ENCODE results near the gene ZNF638.
"Not testable (repeated sequence)": the region's sequence is repeated elsewhere in the genome, so short reads cannot be mapped to it uniquely, and the experiment has no call there.

The ZNF638 gene

DNA sequence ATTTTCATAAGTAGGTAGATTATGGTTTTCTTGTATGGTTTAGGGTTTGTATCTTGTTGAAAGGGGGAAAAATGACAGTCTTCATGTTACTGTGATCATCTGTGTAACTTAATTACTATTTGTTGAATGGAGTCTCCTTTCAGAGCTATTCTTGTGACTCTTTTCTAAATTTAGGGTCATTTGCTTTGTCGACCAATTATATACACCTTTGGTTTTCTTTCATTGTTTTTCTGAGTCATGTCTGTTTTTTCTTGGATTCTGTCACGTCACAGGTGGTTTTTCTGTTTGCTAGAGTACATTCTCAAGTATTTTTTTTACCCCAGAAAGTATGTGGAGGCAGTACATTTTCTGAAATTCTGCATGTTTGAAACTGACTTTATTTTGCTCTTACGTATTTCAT lies 78.0 kb downstream of the ZNF638 start:
- no peak for DNase-seq

- no peak for DNase-seq
Observed at GRCh38 chr2:71410696-71411095, 79.1 kb downstream of the ZNF638 start.

DNA sequence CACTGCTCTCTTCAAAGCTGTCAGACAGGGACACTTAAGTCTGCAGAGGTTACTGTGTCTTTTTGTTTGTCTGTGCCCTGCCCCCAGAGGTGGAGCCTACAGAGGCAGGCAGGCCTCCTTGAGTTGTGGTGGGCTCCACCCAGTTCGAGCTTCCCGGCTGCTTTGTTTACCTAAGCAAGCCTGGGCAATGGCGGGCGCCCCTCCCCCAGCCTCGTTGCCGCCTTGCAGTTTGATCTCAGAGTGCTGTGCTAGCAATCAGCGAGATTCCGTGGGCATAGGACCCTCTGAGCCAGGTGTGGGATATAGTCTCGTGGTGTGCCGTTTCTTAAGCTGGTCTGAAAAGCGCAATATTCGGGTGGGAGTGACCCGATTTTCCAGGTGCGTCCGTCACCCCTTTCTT lies 85.3 kb downstream of the ZNF638 start:
- not testable (repeated sequence) for DNase-seq

DNA sequence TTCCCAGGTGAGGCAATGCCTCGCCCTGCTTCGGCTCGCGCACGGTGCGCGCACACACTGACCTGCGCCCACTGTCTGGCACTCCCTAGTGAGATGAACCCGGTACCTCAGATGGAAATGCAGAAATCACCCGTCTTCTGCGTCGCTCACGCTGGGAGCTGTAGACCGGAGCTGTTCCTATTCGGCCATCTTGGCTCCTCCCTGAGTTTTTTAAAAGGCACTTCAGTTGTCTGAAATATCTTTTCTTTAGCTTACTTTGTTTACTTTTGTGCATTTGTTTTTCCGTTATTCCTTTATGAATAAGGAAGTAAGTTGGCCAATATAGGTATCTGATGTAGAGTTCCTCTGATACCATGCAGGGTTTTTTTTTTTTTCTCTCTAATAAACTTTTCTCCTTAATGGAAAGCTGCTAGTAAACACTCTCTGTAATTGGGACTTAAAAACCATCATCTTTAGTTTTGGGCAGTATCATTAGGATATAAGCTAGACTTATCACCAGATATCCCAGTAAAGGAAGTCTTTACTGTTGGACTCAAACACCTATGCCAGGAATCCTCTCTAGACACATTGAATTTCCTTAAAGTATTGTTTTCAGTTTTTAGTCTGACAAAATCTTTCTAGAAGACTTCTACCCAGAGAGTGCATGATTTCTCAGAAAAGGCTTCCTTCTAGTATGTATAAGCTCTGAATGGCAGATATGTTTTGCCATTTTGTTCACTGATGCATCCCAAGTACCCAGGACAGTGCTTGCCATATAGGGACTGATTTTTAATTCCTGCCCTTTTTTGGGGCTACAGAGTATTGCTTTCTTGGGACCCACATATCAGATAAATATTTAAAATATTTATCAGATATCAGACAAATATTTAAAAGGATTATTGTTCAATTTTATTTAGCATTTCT lies 86.0 kb downstream of the ZNF638 start:
- no peak for DNase-seq

GRCh38 chr2:71419145-71419544 lies 87.6 kb downstream of the ZNF638 start:
- DNase-seq = no peak

GRCh38 chr2:71419976-71420375 lies 88.4 kb downstream of the ZNF638 start:
- DNase-seq = no peak

DNA sequence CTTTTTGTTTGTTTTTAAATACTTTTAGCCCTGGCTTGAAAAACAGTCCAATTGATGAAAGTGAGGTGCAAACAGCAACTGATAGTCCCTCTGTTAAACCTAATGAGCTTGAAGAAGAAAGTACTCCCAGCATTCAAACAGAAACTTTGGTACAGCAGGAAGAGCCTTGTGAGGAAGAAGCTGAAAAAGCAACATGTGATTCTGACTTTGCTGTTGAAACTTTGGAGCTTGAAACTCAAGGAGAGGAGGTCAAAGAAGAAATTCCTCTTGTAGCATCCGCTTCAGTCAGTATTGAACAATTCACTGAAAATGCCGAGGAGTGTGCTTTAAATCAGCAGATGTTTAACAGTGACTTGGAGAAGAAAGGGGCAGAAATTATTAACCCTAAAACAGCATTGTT lies 91.2 kb downstream of the ZNF638 start:
- no peak for DNase-seq

DNA sequence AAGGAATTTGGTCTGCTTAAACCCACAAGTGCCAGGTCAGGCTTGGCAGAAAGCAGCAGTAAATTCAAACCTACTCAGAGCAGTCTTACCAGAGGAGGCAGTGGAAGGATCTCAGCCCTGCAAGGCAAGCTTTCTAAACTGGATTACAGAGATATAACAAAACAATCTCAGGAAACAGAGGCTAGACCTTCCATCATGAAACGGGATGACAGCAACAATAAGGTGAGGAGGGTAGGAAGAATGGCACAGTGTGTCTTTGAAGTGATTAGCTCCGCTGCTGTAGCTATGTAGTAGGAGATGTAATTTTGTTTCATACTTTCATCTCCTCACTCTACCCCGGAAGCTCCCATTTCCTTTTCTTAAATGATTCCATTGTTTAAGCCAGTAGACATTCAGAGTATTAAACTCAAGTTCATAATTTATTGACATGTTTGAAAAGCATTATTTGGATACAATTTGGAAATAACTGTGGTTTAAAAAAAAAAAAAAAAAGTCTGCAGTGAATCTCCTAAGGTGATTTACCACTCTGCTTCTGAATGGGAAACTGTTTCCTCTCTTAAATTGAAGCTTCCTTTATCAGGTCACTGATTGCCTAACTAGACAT lies 92.3 kb downstream of the ZNF638 start:
- no peak for DNase-seq

DNA sequence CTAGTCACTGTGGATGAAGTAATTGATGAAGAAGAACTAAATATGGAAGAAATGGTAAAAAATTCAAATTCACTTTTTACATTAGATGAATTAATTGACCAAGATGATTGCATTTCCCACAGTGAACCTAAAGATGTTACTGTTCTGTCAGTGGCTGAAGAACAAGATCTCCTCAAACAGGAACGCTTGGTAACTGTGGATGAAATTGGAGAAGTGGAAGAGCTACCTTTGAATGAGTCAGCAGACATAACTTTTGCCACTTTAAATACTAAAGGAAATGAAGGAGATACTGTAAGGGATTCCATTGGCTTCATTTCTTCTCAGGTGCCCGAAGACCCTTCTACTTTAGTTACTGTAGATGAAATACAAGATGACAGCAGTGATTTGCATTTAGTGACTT lies 95.1 kb downstream of the ZNF638 start:
- DNase-seq = no peak

DNA sequence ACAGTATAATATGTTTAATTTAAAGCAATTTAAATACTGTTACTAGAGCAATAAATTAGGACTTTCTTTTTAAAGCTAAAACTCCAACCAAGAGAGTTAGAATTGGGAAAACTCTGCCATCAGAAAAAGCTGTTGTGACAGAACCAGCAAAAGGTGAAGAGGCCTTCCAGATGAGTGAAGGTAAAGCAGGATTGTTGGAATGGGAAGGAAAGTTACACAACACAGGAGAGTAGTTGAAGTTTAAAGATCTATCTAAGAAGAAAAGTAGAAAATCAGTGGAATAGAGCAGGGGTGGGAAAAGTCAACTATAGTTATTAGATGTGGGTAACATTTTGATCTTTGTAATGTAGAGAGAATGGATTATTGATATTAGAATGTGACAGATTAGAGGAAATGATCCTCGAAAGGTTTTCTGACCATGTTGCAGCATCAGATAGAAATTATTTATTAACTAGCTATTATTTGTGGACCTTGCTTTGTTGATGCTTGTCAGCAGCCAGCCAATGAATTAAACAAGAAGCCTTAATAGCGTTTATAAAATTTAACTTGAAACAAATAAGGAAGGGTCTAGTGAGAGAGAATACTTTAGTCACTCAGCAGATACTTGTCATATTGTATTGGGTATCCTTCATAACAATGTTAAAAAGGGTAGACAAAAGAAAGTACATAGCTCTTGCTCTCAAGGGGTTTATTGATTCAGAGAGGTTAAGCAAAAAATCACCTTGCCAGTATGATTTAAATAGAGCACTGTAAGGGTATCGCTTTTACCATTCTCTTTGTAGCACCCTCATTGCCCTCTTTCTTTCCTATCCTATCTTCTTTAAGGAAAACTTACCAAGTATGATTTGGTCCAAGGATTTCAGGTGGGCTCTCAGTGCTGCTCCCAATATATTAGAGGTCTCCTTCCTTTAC lies 97.1 kb downstream of the ZNF638 start:
- no peak for DNase-seq

- not testable (repeated sequence) for DNase-seq
Observed at GRCh38 chr2:71445142-71445541, 113.6 kb downstream of the ZNF638 start.

GRCh38 chr2:71446505-71446904 lies 114.9 kb downstream of the ZNF638 start:
- no peak for DNase-seq

GRCh38 chr2:71449343-71449742 lies 117.8 kb downstream of the ZNF638 start:
- no peak for DNase-seq

DNA sequence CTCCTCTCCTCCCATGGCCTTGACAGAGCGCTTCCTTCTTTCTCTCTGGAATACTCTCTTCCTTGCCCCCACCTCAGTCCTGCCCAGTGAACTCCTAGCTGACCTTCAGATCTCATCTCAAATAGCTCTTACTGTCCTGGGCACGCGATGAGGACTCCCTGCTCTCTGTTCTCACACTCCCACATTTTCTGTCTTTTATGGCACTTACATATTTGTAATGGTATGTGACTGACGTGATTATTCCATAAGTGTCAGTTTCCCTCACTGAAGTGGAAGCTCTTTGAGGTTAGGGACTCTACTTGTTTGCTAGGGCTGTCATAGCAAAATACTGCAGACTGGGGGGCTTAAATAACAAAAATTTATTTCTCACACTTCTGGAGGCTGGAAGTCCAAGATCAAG lies 120.1 kb downstream of the ZNF638 start:
- DNase-seq = no peak

DNA sequence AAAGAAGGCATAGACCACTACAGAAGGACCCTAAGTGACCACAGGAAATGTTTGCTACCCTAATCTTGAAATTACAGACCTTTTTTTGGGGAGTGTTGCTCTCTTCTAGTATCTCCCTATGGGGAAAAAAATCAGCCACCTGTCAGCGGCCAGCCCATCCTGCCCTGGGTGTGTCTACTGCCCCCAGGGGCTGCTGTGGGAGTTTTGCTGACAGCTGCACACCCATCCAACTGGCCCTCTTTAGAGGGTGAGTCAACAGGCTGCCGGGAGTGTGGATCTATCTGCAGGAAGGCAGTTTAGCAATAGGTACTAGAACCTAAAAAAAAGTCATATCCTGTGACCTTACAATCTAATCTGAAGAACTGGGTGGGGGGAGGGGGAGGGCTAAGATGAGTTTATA lies 121.0 kb downstream of the ZNF638 start:
- peak; percentile 8 for DNase-seq

DNA sequence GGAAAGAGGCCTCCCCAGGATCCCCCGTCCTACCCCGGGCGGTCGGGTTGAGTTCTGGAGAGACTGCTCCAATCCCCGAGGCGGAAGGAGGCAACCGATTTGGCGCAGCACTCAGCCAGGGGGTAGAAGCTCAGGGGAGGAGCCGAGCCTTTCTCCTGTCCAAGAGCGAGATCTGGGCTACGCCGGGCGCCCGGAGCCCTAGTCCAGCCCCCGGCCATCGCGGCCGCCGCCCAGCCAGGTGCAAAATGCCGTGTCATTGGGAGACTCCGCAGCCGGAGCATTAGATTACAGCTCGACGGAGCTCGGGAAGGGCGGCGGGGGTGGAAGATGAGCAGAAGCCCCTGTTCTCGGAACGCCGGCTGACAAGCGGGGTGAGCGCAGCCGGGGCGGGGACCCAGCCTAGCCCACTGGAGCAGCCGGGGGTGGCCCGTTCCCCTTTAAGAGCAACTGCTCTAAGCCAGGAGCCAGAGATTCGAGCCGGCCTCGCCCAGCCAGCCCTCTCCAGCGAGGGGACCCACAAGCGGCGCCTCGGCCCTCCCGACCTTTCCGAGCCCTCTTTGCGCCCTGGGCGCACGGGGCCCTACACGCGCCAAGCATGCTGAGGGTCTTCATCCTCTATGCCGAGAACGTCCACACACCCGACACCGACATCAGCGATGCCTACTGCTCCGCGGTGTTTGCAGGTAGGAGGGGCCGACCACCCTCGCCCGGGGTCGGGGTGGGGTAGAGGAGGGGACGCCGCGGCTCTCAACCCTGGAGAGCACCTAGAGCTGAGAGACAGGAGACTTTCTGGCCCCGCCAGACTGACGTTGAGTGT lies 122.0 kb downstream of the ZNF638 start, which contains the start of gene DYSF:
Gene DYSF (plus strand): TSS at position 158 of the 817 bp plus-strand sequence.
- no peak for DNase-seq

DNA sequence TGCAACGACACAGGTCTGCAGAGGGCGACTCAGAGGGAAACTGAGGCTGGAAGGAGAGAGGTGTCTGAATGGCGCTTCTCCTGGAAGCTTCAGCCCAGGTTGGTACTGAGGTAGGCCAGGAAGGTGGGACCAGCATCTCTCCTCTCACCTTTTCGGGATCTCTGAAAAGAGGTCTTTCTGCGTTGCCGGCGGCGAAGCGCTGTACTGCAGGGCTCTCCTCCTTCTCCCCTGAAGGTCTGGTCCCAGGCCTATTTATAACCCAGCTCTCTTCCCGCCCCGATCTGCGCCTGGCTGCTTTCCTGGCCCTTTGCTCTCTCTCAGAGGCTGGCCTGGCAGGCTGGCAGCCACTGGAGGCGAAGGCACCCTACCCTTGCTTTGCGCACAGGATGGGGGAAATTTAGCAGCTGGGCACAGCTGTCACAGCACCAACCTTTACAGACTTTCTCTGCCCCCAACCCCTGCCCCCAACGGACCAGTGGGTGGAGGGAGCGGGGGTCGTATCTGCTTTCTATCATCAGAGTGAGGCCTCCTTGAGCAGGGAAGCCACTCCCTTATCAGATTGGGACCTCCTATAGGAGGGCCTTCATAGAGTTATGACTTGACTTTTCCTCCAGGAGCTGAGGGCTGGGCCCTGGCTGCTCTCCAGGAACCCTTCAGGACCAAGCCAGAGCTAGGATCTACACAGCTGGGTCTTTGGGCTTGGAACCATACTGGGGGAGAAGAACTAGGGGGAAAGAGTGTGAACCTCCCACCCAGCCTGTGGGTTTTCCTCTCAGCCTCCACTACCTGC lies 122.8 kb downstream of the ZNF638 start:
- DNase-seq = no peak

- no peak for DNase-seq
Observed at GRCh38 chr2:71455011-71455740, 123.6 kb downstream of the ZNF638 start.

DNA sequence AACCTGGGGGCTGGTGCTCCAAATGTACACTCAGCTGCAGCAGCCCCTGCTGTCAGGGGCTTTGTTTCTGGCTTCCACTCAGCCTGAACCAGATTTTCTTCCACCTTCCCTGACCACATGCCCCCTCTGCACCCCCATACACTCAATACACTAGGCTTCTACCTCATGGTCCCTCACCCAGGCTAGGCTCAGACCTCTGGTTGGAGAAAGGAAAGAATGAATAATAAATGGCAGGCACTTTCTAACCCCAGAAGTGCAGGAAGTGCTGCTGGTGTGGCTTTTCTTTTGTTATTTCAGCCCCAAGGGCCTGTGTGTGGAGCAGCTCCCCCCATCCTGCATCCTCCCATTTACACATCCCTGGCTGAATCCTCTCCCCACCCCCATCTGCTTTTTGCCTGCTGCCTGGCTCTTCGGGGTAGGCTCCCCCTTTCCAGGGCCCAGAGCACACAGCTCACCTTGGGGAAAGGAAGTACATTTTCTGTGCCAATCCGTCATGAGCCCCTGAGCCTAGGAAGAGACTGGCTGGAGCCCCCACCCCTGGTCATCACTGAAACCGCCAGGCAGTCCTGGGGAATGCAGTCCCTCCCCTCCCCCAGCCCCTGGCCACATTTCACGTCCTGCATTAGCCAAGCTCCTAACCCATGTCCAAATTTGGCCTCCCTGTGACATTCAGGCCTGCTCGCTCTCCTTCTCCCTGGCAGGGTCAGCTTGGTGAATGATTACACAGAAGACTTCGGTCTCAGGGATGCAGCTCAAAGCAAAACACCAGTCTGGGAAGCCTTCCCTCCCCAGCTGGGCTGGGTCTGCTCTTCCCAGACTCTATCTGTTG lies 124.4 kb downstream of the ZNF638 start:
- DNase-seq = no peak

DNA sequence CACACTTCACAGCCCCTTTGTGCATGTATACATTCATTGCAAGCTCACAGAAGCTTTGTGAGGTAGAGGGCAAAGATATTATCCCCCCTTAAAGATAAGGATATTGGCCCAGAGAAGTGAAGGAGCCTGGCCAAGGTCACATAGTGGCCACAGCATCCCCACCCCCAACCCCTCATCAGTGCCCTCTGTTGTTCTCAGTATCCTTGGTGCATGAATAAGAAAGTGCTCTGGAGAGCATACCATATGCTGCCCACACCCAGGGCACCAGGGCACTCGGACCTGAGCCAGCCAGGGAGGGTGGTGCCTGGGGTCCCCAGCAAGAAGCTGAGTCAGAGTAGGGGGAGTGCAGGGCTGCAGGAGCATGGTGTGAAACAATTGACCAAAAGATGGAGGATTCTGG lies 125.0 kb downstream of the ZNF638 start:
- DNase-seq = no peak
